Stimulated activated CD4-positive, alpha-beta T cell treated with anti-CD3 and anti-CD28 coated beads, Interleukin-4, amount 100 ng/mL, for 24 hours (primary cell): Measurements from ENCODE around the gene SREBF2.

Source experiments
- DNase-seq: peaks from one replicate; pipeline ENCODE4 v3.0.0-alpha.2; 2020

SREBF2 gene

GRCh38 chr22:41949297-41949965, 116.5 kb downstream of the SREBF2 start:
- no peak for DNase-seq

GRCh38 chr22:41951898-41952474, 119.1 kb downstream of the SREBF2 start, which contains the start of gene SMIM45:
Gene SMIM45 (plus strand): TSS chr22:41952150.
- no peak for DNase-seq

DNA sequence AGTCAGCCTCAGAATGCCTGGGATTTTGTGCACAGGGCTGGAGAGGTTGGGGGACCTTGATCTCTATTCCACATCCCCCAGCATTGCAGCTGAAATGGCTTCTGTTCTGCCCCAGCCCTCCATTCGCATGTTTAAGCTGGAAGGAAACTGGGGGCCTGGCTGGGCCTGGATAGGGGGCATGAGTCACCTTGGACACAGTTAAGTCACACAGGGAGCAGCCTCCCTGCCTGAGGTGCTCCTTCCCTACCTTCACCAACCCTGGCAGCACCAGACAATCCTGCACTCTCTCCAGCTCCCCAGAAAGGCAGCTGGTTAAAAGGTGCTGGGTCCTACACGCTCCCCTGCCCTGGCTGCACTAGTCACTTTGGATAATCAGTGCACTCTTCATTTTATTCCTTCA, 119.8 kb downstream of the SREBF2 start:
- no peak for DNase-seq
